Keratinocyte (primary cell): ENCODE data around the gene DMD. TPM values are rescaled to one million over a fixed set of nuclear protein-coding genes. Genes with fewer than 3 reads are reported as not detected.

Experiments
- DNase-seq: peaks from one replicate; pipeline ENCODE4 v3.0.0-alpha.2; 2011; ENCODE audit warnings: low read depth, missing footprints, low spot score
- FAIRE-seq: peaks from 2 replicates; lab custom pipeline; 2011; peaks lifted over from hg19 to GRCh38; lab: Jason Lieb, UNC
- H2AFZ ChIP-seq: 2 replicates; pipeline ENCODE4 v1.6.0; 2012; ENCODE audit warnings: low read length, control low read depth, inconsistent platforms; ENCODE audit not compliant: control insufficient read depth
- H3K27ac ChIP-seq: 2 replicates; pipeline ENCODE4 v1.5.1; 2011; ENCODE audit warnings: low read length; ENCODE audit not compliant: control insufficient read depth, insufficient read depth
- H3K27me3 ChIP-seq: 3 replicates; pipeline ENCODE4 v1.6.0; 2011; ENCODE audit warnings: low read length; ENCODE audit not compliant: control insufficient read depth, insufficient read depth; ENCODE audit errors: extremely low read depth
- H3K36me3 ChIP-seq, 2 experiments: 2 replicates in 1 of 2; 3 replicates in 1 of 2; pipeline ENCODE4 v1.5.1; 2011; ENCODE audit warnings: low read length in 2 of 2, mild to moderate bottlenecking in 1 of 2; ENCODE audit not compliant: control insufficient read depth in 2 of 2, insufficient read depth in 2 of 2; ENCODE audit errors: extremely low read depth in 1 of 2
- H3K4me1 ChIP-seq: 3 replicates; pipeline ENCODE4 v1.5.1; 2011; ENCODE audit warnings: low read length; ENCODE audit not compliant: control insufficient read depth, insufficient read depth; ENCODE audit errors: extremely low read depth
- H3K4me2 ChIP-seq: 3 replicates; pipeline ENCODE4 v1.6.0; 2011; ENCODE audit warnings: low read depth, low read length; ENCODE audit not compliant: control insufficient read depth, insufficient read depth; ENCODE audit errors: extremely low read depth
- H3K4me3 ChIP-seq, 3 experiments: fragments of 200-600 bp in 1 of 3; sonication (generic) in 1 of 3; 2 replicates in 2 of 3; 3 replicates in 1 of 3; pipeline ENCODE4 v1.5.1; 2011 to 2016; ENCODE audit warnings: low read length in 3 of 3, mild to moderate bottlenecking in 3 of 3, control low read depth in 2 of 3, inconsistent platforms in 1 of 3, low read depth in 1 of 3, mixed read lengths in 1 of 3, mixed run types in 1 of 3, moderate library complexity in 1 of 3; ENCODE audit not compliant: control insufficient read depth in 2 of 3, insufficient read depth in 2 of 3; ENCODE audit errors: extremely low read depth in 1 of 3
- H3K79me2 ChIP-seq: 2 replicates; pipeline ENCODE4 v1.6.0; 2012; ENCODE audit warnings: low read length; ENCODE audit not compliant: control insufficient read depth, insufficient read depth
- H3K9ac ChIP-seq: 3 replicates; pipeline ENCODE4 v1.6.0; 2011; ENCODE audit warnings: low read length; ENCODE audit not compliant: control insufficient read depth, insufficient read depth; ENCODE audit errors: extremely low read depth
- H3K9me1 ChIP-seq: 3 replicates; pipeline ENCODE4 v1.6.0; 2011; ENCODE audit warnings: low read length; ENCODE audit not compliant: control insufficient read depth, insufficient read depth; ENCODE audit errors: extremely low read depth
- H3K9me3 ChIP-seq: 2 replicates; pipeline ENCODE4 v1.5.1; 2012; ENCODE audit warnings: low read depth, low read length; ENCODE audit not compliant: control insufficient read depth
- H4K20me1 ChIP-seq: 3 replicates; pipeline ENCODE4 v1.6.0; 2011; ENCODE audit warnings: low read length; ENCODE audit not compliant: control insufficient read depth, insufficient read depth; ENCODE audit errors: extremely low read depth
- EZH2 ChIP-seq: IDR thresholded peaks from one replicate; pipeline ENCODE4 v1.6.1; 2012; ENCODE audit warnings: inconsistent platforms, mild to moderate bottlenecking, low read length, moderate library complexity
- dilution Hi-C: fragments of 300-500 bp; cut with MboI; formaldehyde crosslinking; loops from one replicate; pipeline ENCODE4 v1.7.0; 2020; ENCODE audit warnings: low sequenced_read_pairs; ENCODE audit not compliant: extremely low pct_ligation_motif_present
- polyA plus RNA-seq, 5 experiments: library from polyadenylated mRNA; depleted of rRNA in 3 of 5; stranded (reverse) in 3 of 5; stranded (forward) in 1 of 5; unstranded in 1 of 5; fragments of >200 nt; gene quantifications; 1 replicate in 1 of 5; 2 replicates in 3 of 5; 3 replicates in 1 of 5; pipeline versions ENCODE4 v1.2.1 to v1.2.3, GENCODE V29; 2011 to 2012; ENCODE audit warnings: missing spikeins in 2 of 5, low read depth in 1 of 5, low replicate concordance in 1 of 5
- TF ChIP-seq, protein P1 (sequence below), 3 experiments: IDR thresholded peaks in 1 of 3; conservative IDR thresholded peaks in 1 of 3; optimal IDR thresholded peaks in 1 of 3; 2 replicates in 2 of 3; 3 replicates in 1 of 3; pipeline versions ENCODE3 to v1.5.1; 2011; ENCODE audit warnings: low read length in 3 of 3, mild to moderate bottlenecking in 3 of 3, moderate library complexity in 2 of 3, control low read depth in 1 of 3, inconsistent platforms in 1 of 3; ENCODE audit not compliant: insufficient read depth in 2 of 3; ENCODE audit errors: extremely low read depth in 1 of 3

The DMD gene
- polyA plus RNA-seq, 1 donor (not counting 4 experiments of a cell fraction or from before 2014, with no cell fraction given): 8.9 TPM

GRCh38 chrX:31487951-31488350 is 1723.4 kb downstream of the DMD start:
- Histone ChIP-seq H3K4me3 (no peak overlapping the region), H3K9ac (no peak overlapping the region), H3K9me1 (no peaks in the 10 kb centered on the region), H3K4me1 (no peaks in the 10 kb centered on the region), H3K9me3 (no peaks in the 10 kb centered on the region), H3K36me3 (no peaks in the 10 kb centered on the region), H3K27me3 (no peaks in the 10 kb centered on the region), H3K27ac (no peak overlapping the region), H4K20me1 (no peaks in the 10 kb centered on the region), H3K79me2 (no peaks in the 10 kb centered on the region), H2AFZ (no peak overlapping the region), H3K4me2 (no peak overlapping the region)
- DNase-seq: no peak
- FAIRE-seq: no peak
- no peak for TF ChIP-seq EZH2
- TF ChIP-seq, protein P1, sequence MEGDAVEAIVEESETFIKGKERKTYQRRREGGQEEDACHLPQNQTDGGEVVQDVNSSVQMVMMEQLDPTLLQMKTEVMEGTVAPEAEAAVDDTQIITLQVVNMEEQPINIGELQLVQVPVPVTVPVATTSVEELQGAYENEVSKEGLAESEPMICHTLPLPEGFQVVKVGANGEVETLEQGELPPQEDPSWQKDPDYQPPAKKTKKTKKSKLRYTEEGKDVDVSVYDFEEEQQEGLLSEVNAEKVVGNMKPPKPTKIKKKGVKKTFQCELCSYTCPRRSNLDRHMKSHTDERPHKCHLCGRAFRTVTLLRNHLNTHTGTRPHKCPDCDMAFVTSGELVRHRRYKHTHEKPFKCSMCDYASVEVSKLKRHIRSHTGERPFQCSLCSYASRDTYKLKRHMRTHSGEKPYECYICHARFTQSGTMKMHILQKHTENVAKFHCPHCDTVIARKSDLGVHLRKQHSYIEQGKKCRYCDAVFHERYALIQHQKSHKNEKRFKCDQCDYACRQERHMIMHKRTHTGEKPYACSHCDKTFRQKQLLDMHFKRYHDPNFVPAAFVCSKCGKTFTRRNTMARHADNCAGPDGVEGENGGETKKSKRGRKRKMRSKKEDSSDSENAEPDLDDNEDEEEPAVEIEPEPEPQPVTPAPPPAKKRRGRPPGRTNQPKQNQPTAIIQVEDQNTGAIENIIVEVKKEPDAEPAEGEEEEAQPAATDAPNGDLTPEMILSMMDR (optimal IDR thresholded peaks at IDR 0.05 in 1 of 3, IDR thresholded peaks at IDR 0.05 in 1 of 3, conservative IDR thresholded peaks at IDR 0.05 in 1 of 3; ENCODE audit: extremely low read depth in 1 of 3, insufficient read depth in 2 of 3, low read length in 3 of 3): no peak
- dilution Hi-C loops: no loop called here

GRCh38 chrX:31483336-31483735 is 1728.0 kb downstream of the DMD start:
- FAIRE-seq (no peak), DNase-seq (no peak)
- Histone ChIP-seq H3K9ac (no peak overlapping the region), H3K4me3 (no peak overlapping the region), H3K9me3 (no peaks in the 10 kb centered on the region), H2AFZ (no peak overlapping the region), H4K20me1 (no peaks in the 10 kb centered on the region), H3K4me1 (no peaks in the 10 kb centered on the region), H3K36me3 (no peaks in the 10 kb centered on the region), H3K9me1 (no peaks in the 10 kb centered on the region), H3K27ac (no peak overlapping the region), H3K27me3 (no peaks in the 10 kb centered on the region), H3K4me2 (no peak overlapping the region), H3K79me2 (no peaks in the 10 kb centered on the region)
- TF ChIP-seq, protein P1 (optimal IDR thresholded peaks at IDR 0.05 in 1 of 3, IDR thresholded peaks at IDR 0.05 in 1 of 3, conservative IDR thresholded peaks at IDR 0.05 in 1 of 3; ENCODE audit: extremely low read depth in 1 of 3, insufficient read depth in 2 of 3, low read length in 3 of 3): no peak
- TF ChIP-seq EZH2: no peak
- dilution Hi-C loops: no loop called here
